ENCODE measurements around the gene GREB1.
"Not testable (repeated sequence)": the region's sequence is repeated elsewhere in the genome, so short reads cannot be mapped to it uniquely, and the experiment has no call there.

The GREB1 gene

DNA sequence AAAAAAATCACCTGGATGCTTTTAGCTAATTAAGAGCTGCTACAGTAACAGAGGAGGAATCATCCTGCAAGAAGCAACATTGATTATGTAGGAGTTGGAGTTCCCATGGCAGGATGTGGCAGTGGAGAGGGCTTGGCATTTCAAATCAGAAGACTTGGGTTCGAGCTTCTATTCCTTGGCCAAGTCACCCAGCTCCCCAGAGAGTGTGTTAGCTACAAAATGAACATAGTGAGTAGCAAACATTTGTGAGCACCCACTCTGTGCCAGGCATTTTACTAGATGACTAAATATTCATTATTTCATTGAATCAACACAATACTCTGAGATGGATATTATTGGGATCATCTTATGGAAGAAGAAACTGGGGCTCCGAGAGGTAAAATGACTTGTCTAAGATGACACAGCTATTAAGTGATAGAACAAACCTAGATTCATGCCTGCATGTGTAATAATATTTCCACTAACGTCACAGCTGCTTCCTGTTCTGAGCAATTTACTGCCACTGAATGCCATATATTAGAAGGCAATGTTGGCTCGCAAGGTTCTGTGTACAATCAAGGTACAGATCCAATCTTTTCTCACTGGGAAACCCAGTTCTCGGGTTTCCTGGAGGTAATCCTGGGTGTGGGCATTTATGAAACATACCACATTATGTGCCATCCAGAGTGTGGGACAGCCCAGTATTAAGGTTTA, 118.2 kb downstream of the GREB1 start:
- Mint-ChIP-seq H3K27me3 (peaks cover 15 to 41% of the 10 kb centered on the region in 2 donors), H3K4me3 (no peak overlapping the region), H3K9me3 (no peaks in the 10 kb centered on the region), H3K36me3 (ENCODE audit: insufficient read depth) (no peaks in the 10 kb centered on the region), H3K27ac (no peak overlapping the region), H3K4me1 (ENCODE audit: low read depth in 2 of 2) (no peaks in the 10 kb centered on the region)
- ATAC-seq (replicated peaks) (no peak), DNase-seq (no peak)

DNA sequence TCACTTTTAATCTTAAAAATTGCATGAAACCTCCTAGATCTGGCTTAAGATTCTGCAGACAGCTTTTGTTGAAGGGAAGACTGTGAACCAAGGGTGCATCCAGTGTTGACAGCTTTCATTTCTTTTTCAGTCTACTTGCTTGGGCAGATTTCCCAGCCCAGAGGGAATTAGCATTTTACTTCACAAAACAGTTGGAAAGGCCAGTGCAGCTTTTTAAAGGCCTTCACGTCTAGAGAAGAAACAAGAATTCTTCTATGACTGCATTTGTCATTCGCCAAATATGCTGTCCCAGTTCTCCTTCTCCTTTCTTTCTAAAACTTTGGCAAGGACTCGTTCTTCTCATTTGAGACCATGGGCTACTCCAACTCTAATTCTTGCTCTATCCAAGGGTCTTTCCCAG, 118.7 kb downstream of the GREB1 start:
- Mint-ChIP-seq H3K36me3 (ENCODE audit: insufficient read depth) (no peaks in the 10 kb centered on the region), H3K4me1 (ENCODE audit: low read depth in 2 of 2) (no peaks in the 10 kb centered on the region), H3K9me3 (no peaks in the 10 kb centered on the region), H3K4me3 (no peak overlapping the region), H3K27ac (no peak overlapping the region), H3K27me3 (peaks cover 21 to 46% of the 10 kb centered on the region in 2 donors)
- DNase-seq (no peak), ATAC-seq (replicated peaks) (no peak)

DNA sequence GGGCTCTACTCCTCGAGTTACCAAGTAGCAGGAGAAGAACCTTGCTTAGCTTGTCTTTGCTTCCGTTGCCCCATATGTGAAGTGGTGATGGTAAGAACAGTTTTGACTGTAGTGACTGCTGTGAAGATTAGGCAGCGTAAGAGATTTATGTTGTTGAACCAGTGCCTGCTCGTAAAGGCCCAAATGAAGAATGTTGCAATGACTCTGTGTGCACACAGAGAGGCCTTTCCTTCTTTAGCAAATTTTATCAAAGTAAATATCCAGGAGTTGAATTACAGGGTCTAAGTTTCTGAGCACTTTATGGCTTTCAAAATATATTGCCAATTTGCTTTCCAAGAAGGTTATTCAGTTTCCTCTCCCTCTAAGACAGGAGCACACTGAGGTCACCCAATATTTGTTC, 121.7 kb downstream of the GREB1 start:
- no peak for ATAC-seq (replicated peaks)
- Mint-ChIP-seq H3K9me3 (no peaks in the 10 kb centered on the region), H3K4me1 (ENCODE audit: low read depth in 2 of 2) (no peaks in the 10 kb centered on the region), H3K27me3 (peaks cover 28 to 51% of the 10 kb centered on the region in 2 donors), H3K27ac (no peak overlapping the region), H3K36me3 (ENCODE audit: insufficient read depth) (no peaks in the 10 kb centered on the region), H3K4me3 (no peak overlapping the region)
- no peak for DNase-seq

DNA sequence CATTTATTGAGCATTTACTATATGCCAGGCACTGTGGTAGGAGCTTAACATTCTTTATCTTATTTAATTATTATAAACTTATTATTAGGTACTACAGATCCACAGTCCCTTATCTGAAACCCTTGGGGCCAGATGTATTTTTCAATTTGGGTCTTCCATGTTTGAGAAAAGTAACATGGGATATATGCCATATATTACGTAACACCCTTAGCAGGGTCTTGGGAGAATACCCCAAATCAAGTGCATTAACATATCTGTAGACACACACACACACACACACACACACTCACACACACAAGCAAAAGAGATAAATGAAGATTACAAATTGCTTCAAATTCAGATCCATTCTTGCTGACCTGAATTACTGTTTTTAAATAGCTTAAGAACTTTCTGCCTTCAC, 122.4 kb downstream of the GREB1 start:
- peaks cover 33 to 51% of the 10 kb centered on the region in 2 donors for H3K27me3 Mint-ChIP-seq
- H3K27ac Mint-ChIP-seq, result no peak overlapping the region
- no peaks in the 10 kb centered on the region for H3K9me3 Mint-ChIP-seq
- H3K4me1 Mint-ChIP-seq (ENCODE audit: low read depth in 2 of 2), result no peaks in the 10 kb centered on the region
- no peak overlapping the region for H3K4me3 Mint-ChIP-seq
- ATAC-seq (replicated peaks), result no peak
- no peaks in the 10 kb centered on the region for H3K36me3 Mint-ChIP-seq (ENCODE audit: insufficient read depth)
- no peak for DNase-seq

DNA sequence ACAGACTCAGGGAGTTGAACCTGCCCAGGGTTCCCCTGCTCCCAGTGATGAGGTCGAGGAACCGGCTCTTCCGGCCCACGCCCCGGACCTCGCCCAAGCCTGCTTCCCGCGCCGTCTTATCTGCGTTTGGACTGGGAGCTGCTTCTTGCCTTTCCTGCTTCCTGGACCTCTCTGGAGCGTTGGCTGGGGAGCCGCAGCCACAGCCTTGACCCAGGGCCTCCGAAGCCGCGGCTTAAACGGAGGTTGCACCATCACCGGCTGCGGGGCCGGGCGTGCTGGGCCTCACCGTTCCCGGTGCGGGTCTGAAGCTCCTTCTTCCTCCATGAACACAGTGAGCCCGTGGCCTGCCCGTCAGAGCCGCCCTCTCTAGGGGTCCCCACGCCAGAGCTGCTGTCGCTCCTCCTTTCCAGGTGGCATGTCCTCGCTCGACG, 122.8 kb downstream of the GREB1 start:
- Mint-ChIP-seq H3K36me3 (ENCODE audit: insufficient read depth) (no peaks in the 10 kb centered on the region), H3K27ac (no peak overlapping the region), H3K27me3 (peaks cover 34 to 54% of the 10 kb centered on the region in 2 donors), H3K4me1 (ENCODE audit: low read depth in 2 of 2) (no peaks in the 10 kb centered on the region), H3K4me3 (no peak overlapping the region), H3K9me3 (no peaks in the 10 kb centered on the region)
- ATAC-seq (replicated peaks) (no peak), DNase-seq (no peak)

DNA sequence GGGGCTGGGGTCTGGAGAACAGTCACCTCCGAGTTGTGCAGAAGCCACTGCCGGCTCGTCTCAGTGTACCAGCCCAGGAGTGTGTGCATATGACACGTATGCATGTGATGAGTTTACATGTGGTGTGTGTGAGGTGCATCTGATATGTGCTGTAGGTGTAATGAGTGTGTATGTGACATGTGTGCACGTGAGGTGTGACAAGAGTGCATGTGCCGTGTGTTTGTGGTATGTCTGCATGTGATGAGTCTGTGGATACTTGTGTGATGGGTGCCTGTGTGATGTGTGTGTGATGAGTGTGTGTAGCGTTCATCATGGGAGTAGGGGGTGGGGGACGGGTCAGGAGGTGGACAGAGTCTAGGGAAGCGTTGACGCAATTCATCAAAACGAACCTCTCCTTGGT, 123.3 kb downstream of the GREB1 start:
- Mint-ChIP-seq H3K27me3 (peaks cover 40 to 59% of the 10 kb centered on the region in 2 donors), H3K9me3 (no peaks in the 10 kb centered on the region), H3K27ac (no peak overlapping the region), H3K36me3 (ENCODE audit: insufficient read depth) (no peaks in the 10 kb centered on the region), H3K4me1 (ENCODE audit: low read depth in 2 of 2) (no peaks in the 10 kb centered on the region), H3K4me3 (no peak overlapping the region)
- no peak for DNase-seq
- ATAC-seq (replicated peaks), result no peak

DNA sequence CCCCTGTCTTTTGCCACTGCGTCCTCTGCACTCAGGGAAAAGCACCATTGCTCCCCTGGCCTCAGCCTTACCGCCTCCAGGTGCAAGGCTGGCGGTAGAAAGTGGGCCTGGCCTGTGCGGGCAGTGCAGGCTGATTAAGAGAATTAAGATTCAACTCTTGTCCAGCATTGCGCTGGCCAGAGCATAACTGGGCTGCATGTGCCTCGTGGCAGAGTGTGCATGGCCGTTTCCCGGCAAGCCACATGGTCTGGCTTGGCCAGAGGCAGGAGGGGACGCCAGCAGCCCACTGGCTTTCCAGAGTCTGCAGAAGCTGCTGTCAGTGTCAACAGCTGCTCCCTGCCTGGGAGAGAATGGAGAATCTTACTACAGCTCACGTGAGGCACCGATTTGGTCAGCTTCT, 123.8 kb downstream of the GREB1 start:
- no peak for ATAC-seq (replicated peaks)
- Mint-ChIP-seq H3K9me3 (no peaks in the 10 kb centered on the region), H3K27ac (no peak overlapping the region), H3K4me3 (no peak overlapping the region), H3K36me3 (ENCODE audit: insufficient read depth) (no peaks in the 10 kb centered on the region), H3K4me1 (ENCODE audit: low read depth in 2 of 2) (no peaks in the 10 kb centered on the region), H3K27me3 (peaks cover 43 to 64% of the 10 kb centered on the region in 2 donors)
- DNase-seq, result no peak

DNA sequence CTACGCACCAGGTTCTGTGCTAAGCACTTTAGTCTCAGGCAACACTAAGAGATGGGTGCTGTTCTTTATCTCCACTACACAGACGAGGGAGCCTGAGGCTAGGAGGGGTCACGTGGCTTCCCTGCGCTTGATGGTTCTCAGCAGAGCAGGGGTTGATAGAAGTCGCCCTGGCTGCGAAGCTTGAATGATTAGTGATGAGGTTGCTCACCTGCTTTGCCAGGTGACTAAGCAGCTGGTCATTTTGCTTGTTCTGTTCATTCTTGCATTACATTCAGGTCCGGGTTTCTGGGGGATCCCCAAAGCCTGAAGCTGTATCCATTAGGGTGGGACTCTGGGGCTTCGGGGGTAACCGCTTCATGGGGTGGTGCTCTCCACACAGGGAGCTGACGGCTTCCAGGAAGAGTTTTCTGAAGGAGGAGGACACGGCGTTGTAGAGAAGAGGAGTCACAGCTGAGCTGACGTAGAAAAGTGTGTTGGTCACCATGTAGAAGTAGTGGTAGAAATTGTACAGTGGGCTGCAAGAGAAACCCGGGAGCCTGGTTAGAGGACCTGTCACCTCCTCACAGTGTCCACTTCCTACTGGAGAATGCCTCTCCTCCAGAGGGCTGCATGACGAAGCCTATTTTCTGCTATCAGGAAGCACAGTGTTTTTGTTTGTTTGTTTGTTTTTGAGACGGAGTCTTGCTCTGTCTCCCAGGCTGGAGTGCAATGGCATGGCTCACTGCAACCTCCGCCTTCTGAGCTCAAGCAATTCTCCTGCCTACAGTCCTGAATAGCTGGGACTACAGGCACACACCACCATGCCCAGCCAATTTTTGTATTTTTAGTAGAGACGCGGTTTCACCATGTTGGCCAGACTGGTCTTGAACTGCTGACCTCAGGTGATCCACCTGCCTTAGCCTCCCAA, 124.6 kb downstream of the GREB1 start:
- ATAC-seq (replicated peaks) (no peak), DNase-seq (no peak)
- no peaks in the 10 kb centered on the region for H3K9me3 Mint-ChIP-seq
- no peaks in the 10 kb centered on the region for H3K4me1 Mint-ChIP-seq (ENCODE audit: low read depth in 2 of 2)
- no peaks in the 10 kb centered on the region for H3K36me3 Mint-ChIP-seq (ENCODE audit: insufficient read depth)
- peaks cover 51 to 72% of the 10 kb centered on the region in 2 donors for H3K27me3 Mint-ChIP-seq
- no peak overlapping the region for H3K27ac Mint-ChIP-seq
- no peak overlapping the region for H3K4me3 Mint-ChIP-seq

DNA sequence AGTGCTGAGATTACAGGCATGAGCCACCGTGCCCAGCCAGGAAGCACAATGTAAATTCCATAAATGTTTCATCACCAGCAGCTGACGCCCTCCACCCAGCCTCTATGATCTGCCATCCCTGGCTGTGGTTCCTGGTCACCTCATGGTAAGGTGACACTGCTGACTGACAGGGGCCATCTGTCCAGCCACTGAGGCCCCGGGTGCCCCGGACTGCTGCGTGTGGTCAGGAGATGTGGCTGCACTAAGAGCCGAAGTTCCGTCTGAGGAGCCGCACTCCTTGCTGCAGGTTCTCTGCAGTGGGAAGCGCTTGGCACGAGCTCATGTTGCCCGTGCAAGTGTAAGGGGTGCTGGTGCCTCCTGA, 125.2 kb downstream of the GREB1 start:
- Mint-ChIP-seq H3K4me3 (no peak overlapping the region), H3K4me1 (ENCODE audit: low read depth in 2 of 2) (no peaks in the 10 kb centered on the region), H3K36me3 (ENCODE audit: insufficient read depth) (no peaks in the 10 kb centered on the region), H3K27me3 (peaks cover 57 to 74% of the 10 kb centered on the region in 2 donors), H3K9me3 (no peaks in the 10 kb centered on the region), H3K27ac (no peak overlapping the region)
- ATAC-seq (replicated peaks) (no peak), DNase-seq (no peak)

DNA sequence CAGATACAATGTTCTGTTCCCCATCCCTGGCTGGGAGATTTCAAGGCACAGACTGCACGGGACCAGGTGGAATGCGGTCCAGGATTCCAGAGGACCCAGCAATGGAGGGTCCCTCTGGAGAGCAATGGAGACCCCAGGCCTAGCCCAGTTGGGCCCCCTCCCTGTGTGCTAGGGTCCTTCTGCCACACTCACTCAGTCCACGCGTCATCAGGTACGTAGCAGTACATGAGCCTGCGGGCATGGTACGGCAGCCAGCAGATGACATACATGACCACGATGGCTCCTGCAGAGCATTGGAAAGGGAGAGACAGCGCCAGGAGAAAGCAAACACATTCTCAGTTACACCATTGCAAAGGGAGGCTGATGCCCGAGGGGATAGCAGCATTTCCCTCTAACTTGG, 126.0 kb downstream of the GREB1 start:
- no peak for ATAC-seq (replicated peaks)
- no peaks in the 10 kb centered on the region for H3K36me3 Mint-ChIP-seq (ENCODE audit: insufficient read depth)
- H3K27me3 Mint-ChIP-seq, result peaks cover 58 to 74% of the 10 kb centered on the region in 2 donors
- no peaks in the 10 kb centered on the region for H3K4me1 Mint-ChIP-seq (ENCODE audit: low read depth in 2 of 2)
- H3K4me3 Mint-ChIP-seq, result no peak overlapping the region
- no peaks in the 10 kb centered on the region for H3K9me3 Mint-ChIP-seq
- no peak for DNase-seq
- no peak overlapping the region for H3K27ac Mint-ChIP-seq

DNA sequence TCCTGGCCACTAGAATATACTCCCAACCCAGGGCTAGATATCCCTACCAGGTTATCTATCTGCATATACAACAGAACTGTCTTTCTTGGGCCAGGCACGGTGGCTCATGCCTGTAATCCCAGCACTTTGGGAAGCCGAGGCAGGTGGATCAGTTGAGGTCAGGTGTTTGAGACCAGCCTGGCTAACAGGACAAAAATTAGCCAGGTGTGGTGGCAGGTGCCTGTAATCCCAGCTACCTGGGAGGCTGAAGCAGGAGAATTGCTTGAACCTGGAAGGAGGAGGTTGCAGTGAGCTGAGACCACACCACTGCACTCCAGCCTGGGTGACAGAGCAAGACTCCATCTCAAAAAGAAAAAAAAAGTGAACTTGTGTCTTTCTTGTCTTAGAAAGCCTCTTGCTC, 126.6 kb downstream of the GREB1 start:
- H3K4me3 Mint-ChIP-seq; DNase-seq; H3K27ac Mint-ChIP-seq; H3K36me3 Mint-ChIP-seq (ENCODE audit: insufficient read depth); H3K9me3 Mint-ChIP-seq; H3K4me1 Mint-ChIP-seq (ENCODE audit: low read depth in 2 of 2); ATAC-seq (replicated peaks): not testable (repeated sequence)
- H3K27me3 Mint-ChIP-seq, result peaks cover 58 to 74% of the 10 kb centered on the region in 2 donors

DNA sequence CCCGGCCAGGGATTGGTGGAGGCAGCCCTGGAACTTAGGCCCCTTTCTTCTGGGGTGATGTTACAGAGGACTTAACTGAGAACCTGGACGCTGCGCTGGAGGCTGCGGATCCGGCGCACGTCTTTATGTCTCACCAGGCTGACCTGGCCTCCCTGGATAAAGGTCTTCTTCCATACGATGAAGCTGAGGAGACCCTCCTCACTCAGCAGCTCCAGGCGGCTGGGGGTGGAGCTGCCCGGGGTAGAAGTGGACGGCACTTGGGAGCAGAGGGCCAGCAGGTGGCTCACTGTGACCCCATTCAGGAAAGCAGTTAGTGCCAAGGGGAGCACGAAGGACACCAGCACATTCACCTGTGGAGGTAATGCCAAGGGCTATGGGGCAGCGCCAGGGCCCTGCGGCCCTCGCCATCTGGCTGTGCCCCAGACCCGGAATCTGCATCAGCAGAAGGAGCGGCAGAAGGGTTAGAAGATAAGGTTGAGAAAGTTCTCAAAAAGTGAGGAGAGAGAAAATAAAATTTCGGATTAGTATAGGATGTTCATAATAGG, 128.1 kb downstream of the GREB1 start:
- Mint-ChIP-seq H3K36me3 (ENCODE audit: insufficient read depth) (no peaks in the 10 kb centered on the region), H3K9me3 (no peaks in the 10 kb centered on the region), H3K4me1 (ENCODE audit: low read depth in 2 of 2) (peaks cover 0 to 2% of the 10 kb centered on the region in 2 donors), H3K27me3 (peaks cover 49 to 76% of the 10 kb centered on the region in 2 donors), H3K27ac (no peak overlapping the region), H3K4me3 (no peak overlapping the region)
- DNase-seq (no peak), ATAC-seq (replicated peaks) (no peak)

DNA sequence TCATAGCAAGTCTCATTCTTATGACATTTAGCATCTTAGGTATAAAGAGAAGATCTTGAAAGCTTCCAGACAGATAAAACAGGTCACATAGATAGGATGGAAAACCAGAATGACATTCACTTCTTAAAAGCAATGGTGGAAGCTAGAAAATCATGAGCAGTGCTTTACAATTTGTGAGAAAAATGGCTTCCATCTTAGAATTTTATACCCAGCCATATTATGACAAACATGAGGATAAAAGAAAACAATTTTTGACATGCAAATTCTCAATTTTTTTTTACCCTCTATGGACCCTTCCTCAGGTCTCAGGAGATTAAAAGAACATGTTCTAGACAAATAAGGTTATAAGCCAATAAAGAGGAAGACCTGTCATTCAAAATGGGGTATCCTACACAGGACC, 129.0 kb downstream of the GREB1 start:
- DNase-seq (no peak), ATAC-seq (replicated peaks) (no peak)
- no peak overlapping the region for H3K27ac Mint-ChIP-seq
- H3K36me3 Mint-ChIP-seq (ENCODE audit: insufficient read depth), result no peaks in the 10 kb centered on the region
- H3K4me3 Mint-ChIP-seq, result no peak overlapping the region
- H3K4me1 Mint-ChIP-seq (ENCODE audit: low read depth in 2 of 2), result peaks cover 0 to 2% of the 10 kb centered on the region in 2 donors
- no peaks in the 10 kb centered on the region for H3K9me3 Mint-ChIP-seq
- peaks cover 45 to 76% of the 10 kb centered on the region in 2 donors for H3K27me3 Mint-ChIP-seq

DNA sequence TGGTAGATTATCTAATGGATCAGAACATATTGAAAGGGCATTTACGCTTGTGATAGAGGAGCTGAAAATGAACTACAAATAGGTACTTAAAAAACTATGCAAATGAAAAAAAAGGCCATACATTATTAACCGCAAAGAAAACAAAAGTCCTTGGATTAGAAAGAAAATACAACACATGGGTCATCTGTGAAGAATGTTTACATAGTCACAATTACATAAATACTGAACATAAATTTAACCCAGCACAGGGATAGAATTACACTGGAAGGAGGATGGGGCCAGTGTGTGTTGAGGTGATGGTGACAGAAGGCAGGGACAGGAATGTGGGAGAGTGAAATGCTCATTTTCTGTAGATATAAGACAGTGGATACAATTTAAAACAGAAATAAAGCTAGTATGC, 129.6 kb downstream of the GREB1 start:
- H3K27me3 Mint-ChIP-seq, result peaks cover 42 to 76% of the 10 kb centered on the region in 2 donors
- no peak overlapping the region for H3K4me3 Mint-ChIP-seq
- no peaks in the 10 kb centered on the region for H3K9me3 Mint-ChIP-seq

More for the DNA sequence above, 129.6 kb downstream of the GREB1 start:
- DNase-seq, result no peak
- Mint-ChIP-seq H3K4me1 (ENCODE audit: low read depth in 2 of 2) (peaks cover 0 to 2% of the 10 kb centered on the region in 2 donors), H3K27ac (no peak overlapping the region), H3K36me3 (ENCODE audit: insufficient read depth) (no peaks in the 10 kb centered on the region)
- ATAC-seq (replicated peaks), result no peak

Measured in effector memory CD8-positive, alpha-beta T cell (primary cell).